Measurements from ENCODE around the gene NBPF6. TPM values are rescaled to one million over a fixed set of nuclear protein-coding genes. Genes with fewer than 3 reads are reported as not detected.
"Not testable (repeated sequence)": the region's sequence is repeated elsewhere in the genome, so short reads cannot be mapped to it uniquely, and the experiment has no call there.

Gene NBPF6
- total RNA-seq, 1 experiment from 2014 or later = not detected

DNA sequence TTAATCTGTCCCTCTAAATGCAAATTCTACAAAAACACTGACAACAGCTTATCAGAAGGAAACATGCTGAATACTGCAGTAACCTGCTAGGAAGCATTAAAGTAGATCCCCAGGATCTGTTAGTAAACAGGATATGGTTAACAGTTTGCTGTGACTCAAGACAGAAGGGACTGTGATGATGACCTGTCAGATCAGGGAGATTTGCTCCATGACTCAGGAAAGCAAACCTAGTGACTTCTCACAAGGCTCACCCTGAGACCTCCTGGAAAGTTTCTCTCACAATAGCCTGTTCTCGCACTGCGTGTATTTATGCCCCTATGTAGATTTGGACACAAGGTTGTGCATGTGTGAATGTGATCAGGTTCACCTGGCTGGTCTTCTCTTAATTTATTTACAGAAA lies 8.5 kb downstream of the NBPF6 start:
- H3K27me3 Mint-ChIP-seq (ENCODE audit: unreplicated experiment); H3K4me3 Mint-ChIP-seq (ENCODE audit: low read depth, unreplicated experiment); CTCF ChIA-PET; H3K9me3 Mint-ChIP-seq (ENCODE audit: low read depth, unreplicated experiment); H3K4me1 Mint-ChIP-seq (ENCODE audit: low read depth, unreplicated experiment); DNase-seq; intact Hi-C loops (cut with micrococcal nuclease; ENCODE audit: unreplicated experiment); H3K27ac Mint-ChIP-seq (ENCODE audit: unreplicated experiment); BruUV-seq (replicated peaks); H3K36me3 Mint-ChIP-seq (ENCODE audit: insufficient read depth, unreplicated experiment): not testable (repeated sequence)

- H3K4me1 Mint-ChIP-seq (ENCODE audit: low read depth, unreplicated experiment); H3K36me3 Mint-ChIP-seq (ENCODE audit: insufficient read depth, unreplicated experiment); CTCF ChIA-PET; intact Hi-C loops (cut with micrococcal nuclease; ENCODE audit: unreplicated experiment); DNase-seq; H3K4me3 Mint-ChIP-seq (ENCODE audit: low read depth, unreplicated experiment); H3K9me3 Mint-ChIP-seq (ENCODE audit: low read depth, unreplicated experiment); BruUV-seq (replicated peaks); H3K27me3 Mint-ChIP-seq (ENCODE audit: unreplicated experiment); H3K27ac Mint-ChIP-seq (ENCODE audit: unreplicated experiment): not testable (repeated sequence)
These were observed 11.6 kb downstream of the NBPF6 start for GRCh38 chr1:108461758-108462157.

DNA sequence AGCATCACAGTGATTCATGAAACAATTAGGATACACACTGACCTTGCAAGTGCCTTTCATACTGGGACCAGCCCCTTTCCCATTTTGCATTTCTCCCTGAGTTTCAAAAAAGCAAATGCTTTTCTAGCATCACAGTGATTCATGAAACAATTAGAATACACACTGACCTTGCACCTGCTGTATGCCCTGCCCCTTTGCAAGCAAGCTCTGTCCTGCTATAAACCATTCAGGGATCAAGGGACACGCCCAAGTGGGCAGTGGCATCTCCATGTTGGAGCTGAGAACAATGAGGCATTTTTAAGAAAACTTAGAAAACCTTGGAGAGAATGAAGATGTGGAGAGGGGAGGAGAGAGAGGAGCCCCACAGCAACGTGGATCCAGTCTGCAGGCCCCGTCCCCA lies 13.8 kb downstream of the NBPF6 start:
- DNase-seq; intact Hi-C loops (cut with micrococcal nuclease; ENCODE audit: unreplicated experiment); H3K9me3 Mint-ChIP-seq (ENCODE audit: low read depth, unreplicated experiment); H3K4me1 Mint-ChIP-seq (ENCODE audit: low read depth, unreplicated experiment); CTCF ChIA-PET; H3K27ac Mint-ChIP-seq (ENCODE audit: unreplicated experiment); H3K4me3 Mint-ChIP-seq (ENCODE audit: low read depth, unreplicated experiment); H3K36me3 Mint-ChIP-seq (ENCODE audit: insufficient read depth, unreplicated experiment); BruUV-seq (replicated peaks): not testable (repeated sequence)
- H3K27me3 Mint-ChIP-seq (ENCODE audit: unreplicated experiment) = peaks cover 11% of the 10 kb centered on the region

- not testable (repeated sequence) for BruUV-seq (replicated peaks)
These were observed 16.0 kb downstream of the NBPF6 start for GRCh38 chr1:108466166-108466565.

DNA sequence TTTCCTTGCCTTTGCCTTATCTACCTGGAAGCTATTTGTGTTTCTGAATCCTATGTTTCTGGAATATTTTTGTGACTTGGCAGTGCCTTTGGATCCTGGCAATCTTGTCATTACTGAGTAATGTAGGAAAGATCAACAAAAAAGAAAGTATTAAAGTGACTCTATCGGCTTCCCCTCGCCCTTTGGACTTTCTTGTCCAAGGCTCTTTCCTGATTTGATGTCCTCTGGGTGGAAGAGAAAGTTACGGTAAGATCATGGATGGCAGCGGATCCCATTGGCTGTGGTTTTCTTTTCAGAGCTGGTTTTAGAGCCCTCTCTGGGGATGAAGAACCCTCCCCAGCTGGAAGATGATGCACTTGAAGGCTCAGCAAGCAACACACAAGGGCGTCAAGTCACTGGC lies 17.0 kb downstream of the NBPF6 start:
- H3K4me1 Mint-ChIP-seq (ENCODE audit: low read depth, unreplicated experiment); CTCF ChIA-PET; H3K36me3 Mint-ChIP-seq (ENCODE audit: insufficient read depth, unreplicated experiment); DNase-seq; intact Hi-C loops (cut with micrococcal nuclease; ENCODE audit: unreplicated experiment); H3K4me3 Mint-ChIP-seq (ENCODE audit: low read depth, unreplicated experiment); H3K27ac Mint-ChIP-seq (ENCODE audit: unreplicated experiment); H3K9me3 Mint-ChIP-seq (ENCODE audit: low read depth, unreplicated experiment); BruUV-seq (replicated peaks): not testable (repeated sequence)
- H3K27me3 Mint-ChIP-seq (ENCODE audit: unreplicated experiment) = peaks cover 14% of the 10 kb centered on the region

More at GRCh38 chr1:108466166-108466565, 16.0 kb downstream of the NBPF6 start:
- H3K9me3 Mint-ChIP-seq (ENCODE audit: low read depth, unreplicated experiment); CTCF ChIA-PET; DNase-seq; H3K36me3 Mint-ChIP-seq (ENCODE audit: insufficient read depth, unreplicated experiment); H3K4me1 Mint-ChIP-seq (ENCODE audit: low read depth, unreplicated experiment); H3K27ac Mint-ChIP-seq (ENCODE audit: unreplicated experiment); intact Hi-C loops (cut with micrococcal nuclease; ENCODE audit: unreplicated experiment); H3K4me3 Mint-ChIP-seq (ENCODE audit: low read depth, unreplicated experiment): not testable (repeated sequence)
- peaks cover 11% of the 10 kb centered on the region for H3K27me3 Mint-ChIP-seq (ENCODE audit: unreplicated experiment)

- peaks cover 50% of the 10 kb centered on the region for H3K27me3 Mint-ChIP-seq (ENCODE audit: unreplicated experiment)
- H3K4me1 Mint-ChIP-seq (ENCODE audit: low read depth, unreplicated experiment); BruUV-seq (replicated peaks); H3K27ac Mint-ChIP-seq (ENCODE audit: unreplicated experiment); CTCF ChIA-PET; H3K9me3 Mint-ChIP-seq (ENCODE audit: low read depth, unreplicated experiment); H3K36me3 Mint-ChIP-seq (ENCODE audit: insufficient read depth, unreplicated experiment); intact Hi-C loops (cut with micrococcal nuclease; ENCODE audit: unreplicated experiment); H3K4me3 Mint-ChIP-seq (ENCODE audit: low read depth, unreplicated experiment); DNase-seq: not testable (repeated sequence)
These were observed 20.6 kb downstream of the NBPF6 start for GRCh38 chr1:108470750-108471149.

GRCh38 chr1:108474516-108474915 lies 24.4 kb downstream of the NBPF6 start:
- BruUV-seq (replicated peaks); H3K4me3 Mint-ChIP-seq (ENCODE audit: low read depth, unreplicated experiment); H3K4me1 Mint-ChIP-seq (ENCODE audit: low read depth, unreplicated experiment); intact Hi-C loops (cut with micrococcal nuclease; ENCODE audit: unreplicated experiment); H3K36me3 Mint-ChIP-seq (ENCODE audit: insufficient read depth, unreplicated experiment); H3K9me3 Mint-ChIP-seq (ENCODE audit: low read depth, unreplicated experiment); CTCF ChIA-PET; DNase-seq; H3K27ac Mint-ChIP-seq (ENCODE audit: unreplicated experiment): not testable (repeated sequence)
- H3K27me3 Mint-ChIP-seq (ENCODE audit: unreplicated experiment) = peaks cover 57% of the 10 kb centered on the region

DNA sequence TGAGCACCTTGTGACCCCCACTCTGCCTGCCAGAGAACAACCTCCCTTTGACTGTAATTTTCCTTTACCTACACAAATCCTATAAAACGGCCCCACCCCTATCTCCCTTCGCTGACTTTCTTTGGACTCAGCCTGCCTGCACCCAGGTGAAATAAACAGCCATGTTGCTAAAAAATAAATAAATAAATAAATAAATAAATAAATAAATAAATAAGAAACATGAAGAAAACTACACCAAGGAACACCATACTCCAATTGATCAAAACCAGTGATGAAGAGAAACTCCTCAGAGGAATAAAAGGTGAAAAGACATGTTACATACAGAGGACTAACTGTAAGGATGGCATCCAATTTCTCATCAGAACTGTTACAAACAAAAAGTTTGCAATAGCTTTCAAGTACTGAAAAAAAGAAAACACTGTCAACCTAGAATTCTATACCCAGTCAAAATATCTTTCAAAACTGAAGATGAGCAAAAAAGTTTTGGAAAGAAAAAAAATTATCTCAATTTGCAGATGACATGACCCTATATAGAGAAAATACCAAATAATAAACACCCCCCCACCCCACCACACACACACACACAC lies 28.4 kb downstream of the NBPF6 start:
- Mint-ChIP-seq H3K4me3 (ENCODE audit: low read depth, unreplicated experiment) (no peak overlapping the region), H3K27ac (ENCODE audit: unreplicated experiment) (no peak overlapping the region), H3K9me3 (ENCODE audit: low read depth, unreplicated experiment) (peaks cover 2% of the 10 kb centered on the region), H3K27me3 (ENCODE audit: unreplicated experiment) (peaks cover 41% of the 10 kb centered on the region), H3K4me1 (ENCODE audit: low read depth, unreplicated experiment) (no peaks in the 10 kb centered on the region), H3K36me3 (ENCODE audit: insufficient read depth, unreplicated experiment) (no peaks in the 10 kb centered on the region)
- no TSS peak for BruUV-seq (replicated peaks)
- TF ChIP-seq, protein P1, sequence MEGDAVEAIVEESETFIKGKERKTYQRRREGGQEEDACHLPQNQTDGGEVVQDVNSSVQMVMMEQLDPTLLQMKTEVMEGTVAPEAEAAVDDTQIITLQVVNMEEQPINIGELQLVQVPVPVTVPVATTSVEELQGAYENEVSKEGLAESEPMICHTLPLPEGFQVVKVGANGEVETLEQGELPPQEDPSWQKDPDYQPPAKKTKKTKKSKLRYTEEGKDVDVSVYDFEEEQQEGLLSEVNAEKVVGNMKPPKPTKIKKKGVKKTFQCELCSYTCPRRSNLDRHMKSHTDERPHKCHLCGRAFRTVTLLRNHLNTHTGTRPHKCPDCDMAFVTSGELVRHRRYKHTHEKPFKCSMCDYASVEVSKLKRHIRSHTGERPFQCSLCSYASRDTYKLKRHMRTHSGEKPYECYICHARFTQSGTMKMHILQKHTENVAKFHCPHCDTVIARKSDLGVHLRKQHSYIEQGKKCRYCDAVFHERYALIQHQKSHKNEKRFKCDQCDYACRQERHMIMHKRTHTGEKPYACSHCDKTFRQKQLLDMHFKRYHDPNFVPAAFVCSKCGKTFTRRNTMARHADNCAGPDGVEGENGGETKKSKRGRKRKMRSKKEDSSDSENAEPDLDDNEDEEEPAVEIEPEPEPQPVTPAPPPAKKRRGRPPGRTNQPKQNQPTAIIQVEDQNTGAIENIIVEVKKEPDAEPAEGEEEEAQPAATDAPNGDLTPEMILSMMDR (IDR thresholded peaks at IDR 0.05; ENCODE audit: unreplicated experiment) = no peak
- DNase-seq = no peak
- CTCF ChIA-PET = no interaction called here
- intact Hi-C loops (cut with micrococcal nuclease; ENCODE audit: unreplicated experiment) = no loop called here

All from Calu3 (cell line).